SK-N-SH treated with all-trans-retinoic acid at 6 μM for 48 hours (cell line): Measurements from ENCODE around the gene ALX3.
"Not testable (repeated sequence)": the region's sequence is repeated elsewhere in the genome, so short reads cannot be mapped to it uniquely, and the experiment has no call there.

Source experiments
- ATAC-seq: fragments of 200-7000 bp; cut with Tn5 transposase; 3 replicates; pipeline ENCODE4 v1.9.1; 2020; ENCODE audit warnings: mild to moderate bottlenecking, moderate library complexity
- ARNTL ChIP-seq: fragments of 450-650 bp; formaldehyde crosslinking; IDR thresholded peaks from 2 replicates; pipeline ENCODE4 v1.5.0; 2020; ENCODE audit warnings: low read depth, mild to moderate bottlenecking, moderate library complexity, borderline replicate concordance
- BACH2 ChIP-seq: fragments of 250-450 bp; sonication (Bioruptor Pico); IDR thresholded peaks from 2 replicates; pipeline ENCODE4 v1.9.0; 2021; ENCODE audit warnings: mild to moderate bottlenecking, borderline replicate concordance
- CSDC2 ChIP-seq: fragments of 250-450 bp; sonication (Bioruptor Pico); IDR thresholded peaks from 2 replicates; pipeline ENCODE4 v1.5.0; 2020; ENCODE audit warnings: mild to moderate bottlenecking, moderate library complexity
- CSRNP3 ChIP-seq: fragments of 250-450 bp; sonication (Bioruptor Pico); IDR thresholded peaks from 2 replicates; pipeline ENCODE4 v1.5.1; 2021; ENCODE audit warnings: mild to moderate bottlenecking, moderate library complexity
- ESRRG ChIP-seq: fragments of 250-450 bp; sonication (Bioruptor Pico); IDR thresholded peaks from 2 replicates; pipeline ENCODE4 v1.6.1; 2021; ENCODE audit warnings: mild to moderate bottlenecking
- GLIS3 ChIP-seq: fragments of 250-450 bp; sonication (Bioruptor Pico); IDR thresholded peaks from 2 replicates; pipeline ENCODE4 v1.5.0; 2020; ENCODE audit warnings: mild to moderate bottlenecking, moderate library complexity
- ISL1 ChIP-seq: fragments of 250-450 bp; sonication (Bioruptor Pico); IDR thresholded peaks from 2 replicates; pipeline ENCODE4 v2.1.2; 2022; ENCODE audit warnings: mild to moderate bottlenecking, moderate library complexity
- OSR1 ChIP-seq: fragments of 250-450 bp; sonication (Bioruptor Pico); IDR thresholded peaks from 2 replicates; pipeline ENCODE4 v1.8.0; 2022; ENCODE audit warnings: moderate library complexity, mild to moderate bottlenecking, inconsistent platforms
- PATZ1 ChIP-seq: fragments of 250-450 bp; sonication (Bioruptor Pico); IDR thresholded peaks from 2 replicates; pipeline ENCODE4 v1.8.0; 2020; ENCODE audit warnings: mild to moderate bottlenecking, moderate library complexity, borderline replicate concordance
- PPARA ChIP-seq: fragments of 250-450 bp; sonication (Bioruptor Pico); IDR thresholded peaks from 2 replicates; pipeline ENCODE4 v1.5.0; 2020; ENCODE audit warnings: mild to moderate bottlenecking, borderline replicate concordance
- RARB ChIP-seq: fragments of 250-450 bp; sonication (Bioruptor Pico); IDR thresholded peaks from 2 replicates; pipeline ENCODE4 v1.8.0; 2021; ENCODE audit warnings: mild to moderate bottlenecking, moderate library complexity
- SNAI2 ChIP-seq: fragments of 250-450 bp; sonication (Bioruptor Pico); IDR thresholded peaks from 2 replicates; pipeline ENCODE4 v1.5.0; 2020; ENCODE audit warnings: mild to moderate bottlenecking, moderate library complexity
- TSHZ2 ChIP-seq: fragments of 250-450 bp; sonication (Bioruptor Pico); IDR thresholded peaks from 2 replicates; pipeline ENCODE4 v1.5.0; 2020; ENCODE audit warnings: mild to moderate bottlenecking, moderate library complexity
- ZC3H10 ChIP-seq: fragments of 250-450 bp; sonication (Bioruptor Pico); IDR thresholded peaks from 2 replicates; pipeline ENCODE4 v1.5.1; 2021; ENCODE audit warnings: mild to moderate bottlenecking, moderate library complexity
- ZFP3 ChIP-seq: fragments of 250-450 bp; sonication (Bioruptor Pico); IDR thresholded peaks from 2 replicates; pipeline ENCODE4 v1.5.0; 2020; ENCODE audit warnings: mild to moderate bottlenecking, moderate library complexity
- ZFP30 ChIP-seq: fragments of 450-650 bp; formaldehyde crosslinking; IDR thresholded peaks from 2 replicates; pipeline ENCODE4 v1.5.0; 2022; ENCODE audit warnings: mild to moderate bottlenecking, moderate library complexity
- ZNF565 ChIP-seq: fragments of 450-650 bp; formaldehyde crosslinking; conservative IDR thresholded peaks from 2 replicates; pipeline ENCODE4 v1.5.0; 2020; ENCODE audit warnings: low read depth, mild to moderate bottlenecking, moderate library complexity
- ZNF70 ChIP-seq: fragments of 450-650 bp; formaldehyde crosslinking; IDR thresholded peaks from 2 replicates; pipeline ENCODE4 v1.5.0; 2020; ENCODE audit warnings: mild to moderate bottlenecking, moderate library complexity
- ZNF8 ChIP-seq: fragments of 450-650 bp; formaldehyde crosslinking; IDR thresholded peaks from 2 replicates; pipeline ENCODE4 v1.5.0; 2020; ENCODE audit warnings: mild to moderate bottlenecking, moderate library complexity
- TF ChIP-seq, protein P1 (sequence below): fragments of 250-450 bp; sonication (Bioruptor Pico); IDR thresholded peaks from 2 replicates; pipeline ENCODE4 v1.5.1; 2020; ENCODE audit warnings: low read depth, mild to moderate bottlenecking, moderate library complexity
- TF ChIP-seq, protein P2 (sequence below): fragments of 250-450 bp; sonication (Bioruptor Pico); IDR thresholded peaks from 2 replicates; pipeline ENCODE4 v1.8.0; 2021; ENCODE audit warnings: low read depth, mild to moderate bottlenecking, moderate library complexity, borderline replicate concordance

Gene ALX3

GRCh38 chr1:110082477-110082876 lies 12.0 kb upstream of the ALX3 start:
- no peak for ATAC-seq
- TF ChIP-seq ESRRG (CRISPR knock-in tag) (no peak), ZFP3 (CRISPR knock-in tag) (no peak), ZNF8 (CRISPR knock-in tag) (no peak), ZFP30 (CRISPR knock-in tag) (no peak)

DNA sequence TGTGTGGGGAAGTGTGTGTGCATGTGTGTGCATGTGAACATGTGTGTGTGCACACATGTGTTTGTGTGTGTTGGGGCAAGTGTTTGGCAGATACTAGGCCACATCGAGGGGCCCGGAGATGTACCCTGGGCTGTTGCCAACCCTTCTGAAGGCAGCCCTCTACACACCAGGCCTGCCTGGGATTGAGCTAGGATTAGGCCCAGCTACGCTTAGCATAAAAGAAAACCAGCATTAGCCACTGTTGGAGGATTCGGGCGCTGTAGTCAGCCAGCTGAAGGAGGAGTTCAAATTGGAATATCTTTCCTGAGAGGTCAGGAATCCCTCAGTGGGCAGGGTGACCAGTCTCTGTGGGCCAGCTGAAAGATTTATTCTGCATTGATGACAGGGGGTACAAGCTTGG lies 10.6 kb upstream of the ALX3 start:
- no peak for ATAC-seq
- TF ChIP-seq ESRRG (CRISPR knock-in tag) = no peak
- no peak for TF ChIP-seq OSR1
- no peak for TF ChIP-seq PPARA
- TF ChIP-seq ZFP30 (CRISPR knock-in tag) = no peak

DNA sequence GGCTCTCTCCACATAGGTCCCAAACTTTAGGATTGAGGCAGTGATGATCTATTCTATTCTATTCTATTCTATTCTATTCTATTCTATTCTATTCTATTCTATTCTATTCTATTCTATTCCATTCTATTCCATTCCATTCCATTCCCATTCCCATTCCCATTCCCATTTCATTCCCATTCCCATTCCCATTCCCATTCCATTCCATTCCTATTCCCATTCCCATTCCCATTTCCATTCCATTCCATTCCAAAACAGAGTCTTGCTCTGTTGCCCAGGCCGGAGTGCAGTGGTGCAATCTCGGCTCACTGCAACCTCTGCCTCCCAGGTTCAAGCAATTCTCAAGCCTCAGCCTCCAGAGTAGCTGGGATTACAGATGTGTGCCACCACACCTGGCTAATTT lies 9.5 kb upstream of the ALX3 start:
- ATAC-seq = not testable (repeated sequence)

DNA sequence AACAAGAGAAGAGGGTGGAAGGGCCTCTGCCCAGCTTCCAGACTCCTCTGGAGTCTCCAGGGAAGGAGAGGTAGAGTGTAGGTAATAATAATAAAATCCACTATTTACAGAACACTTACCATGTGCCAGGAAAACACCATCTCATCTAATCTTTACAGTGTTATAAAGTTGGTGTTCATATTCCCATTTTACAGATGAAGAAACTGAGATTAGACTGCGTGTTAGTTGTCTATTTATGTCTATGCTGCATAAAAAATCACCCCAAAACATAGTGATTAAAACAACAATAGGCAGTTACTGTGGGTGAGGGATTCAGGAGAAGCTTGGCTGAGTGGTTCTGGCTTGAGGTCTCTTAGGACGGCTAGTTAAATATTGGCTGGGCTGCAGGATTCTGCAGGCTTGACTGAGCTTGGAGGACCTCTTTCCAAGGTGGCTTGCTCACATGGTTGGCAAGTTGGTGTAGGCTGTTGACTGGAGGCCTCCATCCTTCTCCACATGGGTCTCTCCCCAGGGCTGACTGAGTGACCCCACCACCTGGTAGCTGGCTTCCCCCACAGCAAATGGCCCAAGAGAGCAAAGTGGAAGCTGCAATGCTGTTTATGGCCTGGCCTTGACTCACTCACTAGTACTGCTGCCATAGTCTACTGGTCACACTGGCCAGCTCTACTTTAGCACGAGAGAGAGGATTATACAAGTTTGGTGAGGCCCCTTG lies 6.5 kb upstream of the ALX3 start:
- no peak for ATAC-seq

GRCh38 chr1:110074166-110074565 lies 3.7 kb upstream of the ALX3 start:
- ATAC-seq = no peak

More for the DNA sequence above, 6.5 kb upstream of the ALX3 start:
- TF ChIP-seq CSDC2 (CRISPR knock-in tag) (no peak), TSHZ2 (CRISPR knock-in tag) (no peak), BACH2 (CRISPR knock-in tag) (no peak), ZC3H10 (CRISPR knock-in tag) (no peak)

GRCh38 chr1:110070282-110070669 lies 196 bp downstream of the ALX3 start:
- no peak for ATAC-seq
- TF ChIP-seq ZFP30 (CRISPR knock-in tag) = no peak
- TF ChIP-seq CSDC2 (CRISPR knock-in tag) = no peak
- TF ChIP-seq, protein P1, sequence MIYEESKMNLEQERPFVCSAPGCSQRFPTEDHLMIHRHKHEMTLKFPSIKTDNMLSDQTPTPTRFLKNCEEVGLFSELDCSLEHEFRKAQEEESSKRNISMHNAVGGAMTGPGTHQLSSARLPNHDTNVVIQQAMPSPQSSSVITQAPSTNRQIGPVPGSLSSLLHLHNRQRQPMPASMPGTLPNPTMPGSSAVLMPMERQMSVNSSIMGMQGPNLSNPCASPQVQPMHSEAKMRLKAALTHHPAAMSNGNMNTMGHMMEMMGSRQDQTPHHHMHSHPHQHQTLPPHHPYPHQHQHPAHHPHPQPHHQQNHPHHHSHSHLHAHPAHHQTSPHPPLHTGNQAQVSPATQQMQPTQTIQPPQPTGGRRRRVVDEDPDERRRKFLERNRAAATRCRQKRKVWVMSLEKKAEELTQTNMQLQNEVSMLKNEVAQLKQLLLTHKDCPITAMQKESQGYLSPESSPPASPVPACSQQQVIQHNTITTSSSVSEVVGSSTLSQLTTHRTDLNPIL = no peak
- TF ChIP-seq OSR1 = no peak
- TF ChIP-seq, protein P2, sequence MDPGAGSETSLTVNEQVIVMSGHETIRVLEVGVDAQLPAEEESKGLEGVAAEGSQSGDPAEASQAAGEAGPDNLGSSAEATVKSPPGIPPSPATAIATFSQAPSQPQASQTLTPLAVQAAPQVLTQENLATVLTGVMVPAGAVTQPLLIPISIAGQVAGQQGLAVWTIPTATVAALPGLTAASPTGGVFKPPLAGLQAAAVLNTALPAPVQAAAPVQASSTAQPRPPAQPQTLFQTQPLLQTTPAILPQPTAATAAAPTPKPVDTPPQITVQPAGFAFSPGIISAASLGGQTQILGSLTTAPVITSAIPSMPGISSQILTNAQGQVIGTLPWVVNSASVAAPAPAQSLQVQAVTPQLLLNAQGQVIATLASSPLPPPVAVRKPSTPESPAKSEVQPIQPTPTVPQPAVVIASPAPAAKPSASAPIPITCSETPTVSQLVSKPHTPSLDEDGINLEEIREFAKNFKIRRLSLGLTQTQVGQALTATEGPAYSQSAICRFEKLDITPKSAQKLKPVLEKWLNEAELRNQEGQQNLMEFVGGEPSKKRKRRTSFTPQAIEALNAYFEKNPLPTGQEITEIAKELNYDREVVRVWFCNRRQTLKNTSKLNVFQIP = no peak
- TF ChIP-seq RARB (CRISPR knock-in tag) = no peak
- no peak for TF ChIP-seq ZFP3 (CRISPR knock-in tag)
- TF ChIP-seq ESRRG (CRISPR knock-in tag) = no peak
- TF ChIP-seq ARNTL (CRISPR knock-in tag) = no peak
- TF ChIP-seq PATZ1 (CRISPR knock-in tag) = no peak
- TF ChIP-seq BACH2 (CRISPR knock-in tag) = no peak

More at GRCh38 chr1:110074166-110074565, 3.7 kb upstream of the ALX3 start:
- TF ChIP-seq ISL1 (CRISPR knock-in tag) (no peak), ZC3H10 (CRISPR knock-in tag) (no peak), CSDC2 (CRISPR knock-in tag) (no peak), CSRNP3 (CRISPR knock-in tag) (no peak), BACH2 (CRISPR knock-in tag) (no peak), GLIS3 (CRISPR knock-in tag) (no peak), SNAI2 (CRISPR knock-in tag) (no peak), ZNF565 (CRISPR knock-in tag) (no peak), ZNF8 (CRISPR knock-in tag) (no peak), OSR1 (no peak), ZNF70 (CRISPR knock-in tag) (no peak), PPARA (no peak), ARNTL (CRISPR knock-in tag) (no peak), ZFP3 (CRISPR knock-in tag) (no peak)
- TF ChIP-seq, protein P1 = no peak
- TF ChIP-seq, all 23 proteins: peak for 0
